Neural cell (in vitro differentiated cells): ENCODE data around the gene CDC42BPB. TPM values are rescaled to one million over a fixed set of nuclear protein-coding genes. Genes with fewer than 3 reads are reported as not detected.

Experiments
- H2AFZ ChIP-seq: fragments of 200-600, 300-800 bp; sonication (generic), shearing (Covaris generic); 2 replicates; pipeline ENCODE4 v1.6.0; 2014; ENCODE audit warnings: low read depth, mild to moderate bottlenecking, antibody characterized with exemption, low read length, moderate library complexity
- H3F3A ChIP-seq: fragments of 200-600 bp; shearing (Covaris generic); 2 replicates; pipeline ENCODE4 v1.6.1; 2016; ENCODE audit warnings: mild to moderate bottlenecking, moderate library complexity, mixed read lengths, antibody characterized with exemption, low read length; ENCODE audit not compliant: insufficient read depth, poor library complexity, severe bottlenecking
- H3K27ac ChIP-seq: fragments of 200-600, 300-800 bp; sonication (generic), shearing (Covaris generic); 2 replicates; pipeline ENCODE4 v1.5.1; 2014; ENCODE audit warnings: mild to moderate bottlenecking, low read length, moderate library complexity
- H3K27me3 ChIP-seq: fragments of 300-800, 200-600 bp; sonication (generic), shearing (Covaris generic); 2 replicates; pipeline ENCODE4 v1.6.0; 2014; ENCODE audit warnings: mild to moderate bottlenecking, low read depth, low read length, moderate library complexity; ENCODE audit not compliant: insufficient read depth
- H3K36me3 ChIP-seq: fragments of 300-800, 200-600 bp; sonication (generic), shearing (Covaris generic); 2 replicates; pipeline ENCODE4 v1.5.1; 2014; ENCODE audit warnings: mild to moderate bottlenecking, antibody characterized with exemption, low read length, moderate library complexity; ENCODE audit not compliant: insufficient read depth
- H3K4me2 ChIP-seq: fragments of 300-800, 200-600 bp; sonication (generic), shearing (Covaris generic); 2 replicates; pipeline ENCODE4 v1.6.0; 2014; ENCODE audit warnings: mild to moderate bottlenecking, low read length
- H3K4me3 ChIP-seq: fragments of 300-800, 200-600 bp; sonication (generic), shearing (Covaris generic); 2 replicates; pipeline ENCODE4 v1.5.1; 2014; ENCODE audit warnings: mild to moderate bottlenecking, low read length, moderate library complexity
- H3K79me2 ChIP-seq: fragments of 200-600 bp; shearing (Covaris generic); replicated peaks from 2 replicates; pipeline ENCODE4 v1.6.0; 2014; ENCODE audit warnings: mild to moderate bottlenecking, low read length, moderate library complexity; ENCODE audit not compliant: insufficient read depth
- H3K9ac ChIP-seq: fragments of 300-800, 200-600 bp; sonication (generic), shearing (Covaris generic); 2 replicates; pipeline ENCODE4 v1.6.1; 2016; ENCODE audit warnings: mild to moderate bottlenecking, low read length, mixed read lengths
- H3K9me2 ChIP-seq: fragments of 200-600 bp; shearing (Covaris generic); 2 replicates; pipeline ENCODE4 v1.6.1; 2016; ENCODE audit warnings: mild to moderate bottlenecking, low read length, mixed read lengths; ENCODE audit not compliant: insufficient read depth
- H3K9me3 ChIP-seq: fragments of 200-600, 300-800 bp; sonication (generic), shearing (Covaris generic); 2 replicates; pipeline ENCODE4 v1.6.1; 2016; ENCODE audit warnings: mild to moderate bottlenecking, mixed run types, low read length, moderate library complexity, mixed read lengths
- H4K20me1 ChIP-seq: fragments of 200-600 bp; shearing (Covaris generic); 2 replicates; pipeline ENCODE4 v1.6.1; 2016; ENCODE audit warnings: mild to moderate bottlenecking, mixed run types; ENCODE audit not compliant: insufficient read depth
- EP300 ChIP-seq: fragments of 450-650 bp; conservative IDR thresholded peaks from 2 replicates; pipeline ENCODE4 v1.6.1; 2014; ENCODE audit warnings: antibody characterized with exemption, mild to moderate bottlenecking, moderate library complexity; ENCODE audit not compliant: poor library complexity, severe bottlenecking
- EZH2 ChIP-seq: fragments of 200-600, 300-800 bp; shearing (Covaris generic), sonication (generic); IDR thresholded peaks from 2 replicates; pipeline ENCODE4 v1.6.1; 2014; ENCODE audit warnings: antibody characterized with exemption, low read length, borderline replicate concordance, mild to moderate bottlenecking; ENCODE audit not compliant: insufficient read depth, poor library complexity, severe bottlenecking
- MXI1 ChIP-seq: fragments of 450-650 bp; conservative IDR thresholded peaks from 2 replicates; pipeline ENCODE4 v1.6.1; 2014; ENCODE audit warnings: antibody characterized with exemption, mild to moderate bottlenecking; ENCODE audit not compliant: poor library complexity, severe bottlenecking
- POLR2AphosphoS5 ChIP-seq: IDR thresholded peaks from 2 replicates; pipeline ENCODE4 v1.6.1; 2012
- RAD21 ChIP-seq: fragments of 450-650 bp; conservative IDR thresholded peaks from 2 replicates; pipeline ENCODE4 v1.6.1; 2014; ENCODE audit warnings: antibody characterized with exemption, mild to moderate bottlenecking, moderate library complexity
- SMC3 ChIP-seq: fragments of 450-650 bp; conservative IDR thresholded peaks from 2 replicates; pipeline ENCODE4 v1.6.1; 2014; ENCODE audit warnings: antibody characterized with exemption, mild to moderate bottlenecking, moderate library complexity; ENCODE audit not compliant: poor library complexity
- TAF1 ChIP-seq: IDR thresholded peaks from 2 replicates; pipeline ENCODE4 v1.6.1; 2012; ENCODE audit warnings: low read depth
- polyA plus RNA-seq: library from polyadenylated mRNA; depleted of rRNA; stranded (reverse); fragments of >200 nt; gene quantifications from 2 replicates; pipeline ENCODE4 v1.2.3, GENCODE V29; 2014
- TF ChIP-seq, protein P1 (sequence below): IDR thresholded peaks from 2 replicates; pipeline ENCODE4 v1.6.1; 2012; ENCODE audit warnings: borderline replicate concordance
- TF ChIP-seq, protein P2 (sequence below): fragments of 450-650 bp; IDR thresholded peaks from 2 replicates; pipeline ENCODE4 v1.5.1; 2014; ENCODE audit warnings: antibody characterized with exemption, mild to moderate bottlenecking, moderate library complexity; ENCODE audit not compliant: poor library complexity, severe bottlenecking

The CDC42BPB gene
- polyA plus RNA-seq, 1 donor from 2014 or later = 43.8 TPM

DNA sequence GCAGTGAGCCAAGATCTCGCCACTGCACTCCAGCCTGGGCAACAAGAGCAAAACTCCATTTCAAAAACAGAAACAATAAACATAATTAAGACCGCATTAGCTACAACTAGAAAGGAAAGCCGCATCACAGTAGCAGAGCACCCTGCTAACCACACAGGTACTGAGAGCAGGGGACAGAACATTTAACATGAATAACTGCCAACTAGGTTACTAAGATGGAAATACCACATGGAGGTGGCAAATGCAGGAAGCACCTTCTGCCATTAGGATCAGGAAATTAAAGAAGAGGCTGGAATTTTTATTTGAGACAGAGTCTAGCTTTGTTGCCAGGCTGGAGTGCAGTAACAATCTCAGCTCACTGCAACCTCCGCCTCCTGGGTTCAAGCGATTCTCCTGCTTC lies 41.9 kb downstream of the CDC42BPB start:
- Histone ChIP-seq H3K36me3 (no peaks in the 10 kb centered on the region), H3K9me3 (no peaks in the 10 kb centered on the region), H3K27me3 (no peaks in the 10 kb centered on the region), H2AFZ (no peak overlapping the region), H3K9ac (no peak overlapping the region), H3K9me2 (no peaks in the 10 kb centered on the region), H4K20me1 (no peaks in the 10 kb centered on the region), H3K4me2 (no peak overlapping the region), H3K79me2 (peaks cover 5% of the 10 kb centered on the region), H3F3A (no peaks in the 10 kb centered on the region), H3K27ac (no peak overlapping the region), H3K4me3 (no peak overlapping the region)
- TF ChIP-seq POLR2AphosphoS5 = no peak
- no peak for TF ChIP-seq TAF1
- TF ChIP-seq MXI1 = no peak
- TF ChIP-seq, protein P1, sequence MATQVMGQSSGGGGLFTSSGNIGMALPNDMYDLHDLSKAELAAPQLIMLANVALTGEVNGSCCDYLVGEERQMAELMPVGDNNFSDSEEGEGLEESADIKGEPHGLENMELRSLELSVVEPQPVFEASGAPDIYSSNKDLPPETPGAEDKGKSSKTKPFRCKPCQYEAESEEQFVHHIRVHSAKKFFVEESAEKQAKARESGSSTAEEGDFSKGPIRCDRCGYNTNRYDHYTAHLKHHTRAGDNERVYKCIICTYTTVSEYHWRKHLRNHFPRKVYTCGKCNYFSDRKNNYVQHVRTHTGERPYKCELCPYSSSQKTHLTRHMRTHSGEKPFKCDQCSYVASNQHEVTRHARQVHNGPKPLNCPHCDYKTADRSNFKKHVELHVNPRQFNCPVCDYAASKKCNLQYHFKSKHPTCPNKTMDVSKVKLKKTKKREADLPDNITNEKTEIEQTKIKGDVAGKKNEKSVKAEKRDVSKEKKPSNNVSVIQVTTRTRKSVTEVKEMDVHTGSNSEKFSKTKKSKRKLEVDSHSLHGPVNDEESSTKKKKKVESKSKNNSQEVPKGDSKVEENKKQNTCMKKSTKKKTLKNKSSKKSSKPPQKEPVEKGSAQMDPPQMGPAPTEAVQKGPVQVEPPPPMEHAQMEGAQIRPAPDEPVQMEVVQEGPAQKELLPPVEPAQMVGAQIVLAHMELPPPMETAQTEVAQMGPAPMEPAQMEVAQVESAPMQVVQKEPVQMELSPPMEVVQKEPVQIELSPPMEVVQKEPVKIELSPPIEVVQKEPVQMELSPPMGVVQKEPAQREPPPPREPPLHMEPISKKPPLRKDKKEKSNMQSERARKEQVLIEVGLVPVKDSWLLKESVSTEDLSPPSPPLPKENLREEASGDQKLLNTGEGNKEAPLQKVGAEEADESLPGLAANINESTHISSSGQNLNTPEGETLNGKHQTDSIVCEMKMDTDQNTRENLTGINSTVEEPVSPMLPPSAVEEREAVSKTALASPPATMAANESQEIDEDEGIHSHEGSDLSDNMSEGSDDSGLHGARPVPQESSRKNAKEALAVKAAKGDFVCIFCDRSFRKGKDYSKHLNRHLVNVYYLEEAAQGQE = no peak
- TF ChIP-seq, protein P2, sequence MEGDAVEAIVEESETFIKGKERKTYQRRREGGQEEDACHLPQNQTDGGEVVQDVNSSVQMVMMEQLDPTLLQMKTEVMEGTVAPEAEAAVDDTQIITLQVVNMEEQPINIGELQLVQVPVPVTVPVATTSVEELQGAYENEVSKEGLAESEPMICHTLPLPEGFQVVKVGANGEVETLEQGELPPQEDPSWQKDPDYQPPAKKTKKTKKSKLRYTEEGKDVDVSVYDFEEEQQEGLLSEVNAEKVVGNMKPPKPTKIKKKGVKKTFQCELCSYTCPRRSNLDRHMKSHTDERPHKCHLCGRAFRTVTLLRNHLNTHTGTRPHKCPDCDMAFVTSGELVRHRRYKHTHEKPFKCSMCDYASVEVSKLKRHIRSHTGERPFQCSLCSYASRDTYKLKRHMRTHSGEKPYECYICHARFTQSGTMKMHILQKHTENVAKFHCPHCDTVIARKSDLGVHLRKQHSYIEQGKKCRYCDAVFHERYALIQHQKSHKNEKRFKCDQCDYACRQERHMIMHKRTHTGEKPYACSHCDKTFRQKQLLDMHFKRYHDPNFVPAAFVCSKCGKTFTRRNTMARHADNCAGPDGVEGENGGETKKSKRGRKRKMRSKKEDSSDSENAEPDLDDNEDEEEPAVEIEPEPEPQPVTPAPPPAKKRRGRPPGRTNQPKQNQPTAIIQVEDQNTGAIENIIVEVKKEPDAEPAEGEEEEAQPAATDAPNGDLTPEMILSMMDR = no peak
- TF ChIP-seq EP300 = no peak
- TF ChIP-seq SMC3 = no peak
- no peak for TF ChIP-seq EZH2
- no peak for TF ChIP-seq RAD21

DNA sequence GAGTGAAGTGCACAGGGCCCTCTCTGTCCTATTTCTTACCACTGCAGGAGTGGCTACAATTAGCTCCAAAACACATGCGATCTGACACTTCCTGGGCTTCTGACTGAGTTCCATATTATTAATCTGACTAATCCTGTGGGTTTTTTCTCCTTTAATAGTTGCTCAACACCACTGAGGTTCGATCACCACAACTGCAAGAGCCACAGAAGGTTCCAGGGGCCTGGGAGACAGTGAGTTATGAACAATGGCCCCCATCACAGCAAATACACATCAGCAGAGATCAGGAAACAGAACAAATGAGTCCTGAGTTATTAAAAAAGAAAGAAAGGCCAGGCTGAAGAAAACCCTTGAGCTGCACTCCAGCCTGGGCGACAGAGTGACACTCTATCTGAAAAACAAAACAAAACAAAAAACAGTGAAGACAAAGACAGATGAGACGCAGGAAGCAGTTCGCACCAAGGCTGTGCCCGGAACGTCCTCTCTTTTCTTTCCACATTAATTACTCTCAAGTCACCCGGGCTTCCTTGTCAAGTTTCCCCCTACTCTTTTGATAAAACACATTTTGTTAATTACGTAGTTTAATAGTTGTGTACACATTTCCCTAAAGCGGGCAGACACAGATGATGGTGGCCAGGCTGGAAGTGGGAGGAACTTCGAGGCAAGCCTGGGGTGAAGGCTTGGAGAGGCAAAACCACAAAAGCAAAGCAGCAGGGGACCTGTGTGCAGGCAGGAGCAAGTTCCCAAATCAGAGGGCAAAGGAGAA lies 42.7 kb downstream of the CDC42BPB start:
- Histone ChIP-seq H3K4me3 (no peak overlapping the region), H3K27ac (no peak overlapping the region), H3K79me2 (peaks cover 3% of the 10 kb centered on the region), H4K20me1 (no peaks in the 10 kb centered on the region), H2AFZ (no peak overlapping the region), H3K36me3 (no peaks in the 10 kb centered on the region), H3K9me3 (no peaks in the 10 kb centered on the region), H3K27me3 (no peaks in the 10 kb centered on the region), H3K9ac (no peak overlapping the region), H3F3A (no peaks in the 10 kb centered on the region), H3K9me2 (no peaks in the 10 kb centered on the region), H3K4me2 (no peak overlapping the region)
- no peak for TF ChIP-seq EZH2
- TF ChIP-seq TAF1 = no peak
- TF ChIP-seq POLR2AphosphoS5 = no peak
- TF ChIP-seq EP300 = no peak
